ENCODE measurements around the gene SLC35E3. TPM values are rescaled to one million over a fixed set of nuclear protein-coding genes. Genes with fewer than 3 reads are reported as not detected.

SLC35E3 gene
- total and polyA plus RNA-seq, 2 of the 13 experiments (the other 11 are each of a cell fraction or from before 2014, with no cell fraction given), result 13.0 to 22.1 TPM

DNA sequence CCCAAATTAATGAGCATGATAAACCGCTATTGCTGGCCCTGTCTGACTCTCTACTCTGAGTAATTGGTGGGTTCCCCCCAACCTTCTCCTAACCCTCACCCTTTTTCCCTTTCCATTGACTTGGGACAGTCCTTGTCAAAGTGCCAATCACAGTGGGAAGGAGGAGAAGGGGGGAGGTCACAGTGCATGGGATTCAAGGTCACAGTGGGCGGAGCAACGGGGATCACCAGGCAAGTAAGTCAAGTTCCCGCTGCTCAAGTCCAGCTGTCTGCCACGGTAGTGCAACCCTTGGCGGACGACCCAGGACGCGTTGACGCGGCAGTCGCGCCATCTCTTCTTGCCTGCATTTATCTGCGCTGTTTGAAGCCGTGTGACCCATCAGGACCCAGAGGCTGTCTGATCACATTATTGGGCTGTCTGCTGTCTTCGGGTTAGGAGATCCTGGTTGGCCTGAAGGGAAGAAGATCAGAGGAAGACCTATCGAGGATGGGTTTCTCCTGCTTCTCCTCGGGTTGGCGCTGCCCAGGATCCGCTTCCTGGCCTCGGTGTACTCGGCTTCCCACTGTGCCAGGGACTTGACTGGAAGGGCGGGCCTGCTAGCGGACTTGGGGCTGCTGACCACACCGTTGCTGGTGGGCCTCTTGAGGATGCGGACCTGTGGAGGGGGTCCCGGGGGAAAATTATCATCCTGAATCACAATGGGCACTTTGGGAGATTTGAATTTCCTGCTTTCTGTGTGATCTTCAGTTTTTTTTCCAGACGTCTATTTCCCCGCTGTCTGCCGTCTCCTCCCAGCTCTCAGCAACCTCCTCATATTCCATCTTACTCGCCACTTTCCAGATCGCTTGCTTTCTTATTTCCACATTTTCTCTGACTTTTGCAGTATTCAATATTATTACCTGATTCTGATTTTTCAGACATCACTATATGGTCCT lies 58.9 kb downstream of the SLC35E3 start (continued):
- TF ChIP-seq, protein P1, sequence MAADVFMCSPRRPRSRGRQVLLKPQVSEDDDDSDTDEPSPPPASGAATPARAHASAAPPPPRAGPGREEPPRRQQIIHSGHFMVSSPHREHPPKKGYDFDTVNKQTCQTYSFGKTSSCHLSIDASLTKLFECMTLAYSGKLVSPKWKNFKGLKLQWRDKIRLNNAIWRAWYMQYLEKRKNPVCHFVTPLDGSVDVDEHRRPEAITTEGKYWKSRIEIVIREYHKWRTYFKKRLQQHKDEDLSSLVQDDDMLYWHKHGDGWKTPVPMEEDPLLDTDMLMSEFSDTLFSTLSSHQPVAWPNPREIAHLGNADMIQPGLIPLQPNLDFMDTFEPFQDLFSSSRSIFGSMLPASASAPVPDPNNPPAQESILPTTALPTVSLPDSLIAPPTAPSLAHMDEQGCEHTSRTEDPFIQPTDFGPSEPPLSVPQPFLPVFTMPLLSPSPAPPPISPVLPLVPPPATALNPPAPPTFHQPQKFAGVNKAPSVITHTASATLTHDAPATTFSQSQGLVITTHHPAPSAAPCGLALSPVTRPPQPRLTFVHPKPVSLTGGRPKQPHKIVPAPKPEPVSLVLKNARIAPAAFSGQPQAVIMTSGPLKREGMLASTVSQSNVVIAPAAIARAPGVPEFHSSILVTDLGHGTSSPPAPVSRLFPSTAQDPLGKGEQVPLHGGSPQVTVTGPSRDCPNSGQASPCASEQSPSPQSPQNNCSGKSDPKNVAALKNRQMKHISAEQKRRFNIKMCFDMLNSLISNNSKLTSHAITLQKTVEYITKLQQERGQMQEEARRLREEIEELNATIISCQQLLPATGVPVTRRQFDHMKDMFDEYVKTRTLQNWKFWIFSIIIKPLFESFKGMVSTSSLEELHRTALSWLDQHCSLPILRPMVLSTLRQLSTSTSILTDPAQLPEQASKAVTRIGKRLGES (CRISPR knock-in tag; IDR thresholded peaks at IDR 0.05; ENCODE audit: borderline replicate concordance), result no peak
- TF ChIP-seq JARID2 (CRISPR knock-in tag; IDR thresholded peaks at IDR 0.05; ENCODE audit: insufficient replicate concordance) (peak; percentile 36), ESRRA (CRISPR knock-in tag; IDR thresholded peaks at IDR 0.05; ENCODE audit: low read depth) (peak; percentile 89), PHB2 (IDR thresholded peaks at IDR 0.05; ENCODE audit: partially characterized antibody) (no peak), HNF4G (IDR thresholded peaks at IDR 0.05; ENCODE audit: borderline replicate concordance, low read depth, low read length) (no peak), HNF4G (CRISPR knock-in tag; IDR thresholded peaks at IDR 0.05; ENCODE audit: borderline replicate concordance, low read depth) (peak; percentile 68), ZBTB3 (CRISPR knock-in tag; IDR thresholded peaks at IDR 0.05; ENCODE audit: borderline replicate concordance, low read depth) (no peak), SIN3B (IDR thresholded peaks at IDR 0.05; ENCODE audit: low read length) (peak; percentile 25; the same call in 1 of the 2 replicates), ZBTB49 (CRISPR knock-in tag; IDR thresholded peaks at IDR 0.05; ENCODE audit: borderline replicate concordance) (no peak), IKZF5 (CRISPR knock-in tag; IDR thresholded peaks at IDR 0.05) (peak; percentile 79; the same call in 1 of the 2 replicates), ZSCAN21 (CRISPR knock-in tag; IDR thresholded peaks at IDR 0.05; ENCODE audit: borderline replicate concordance) (peak; percentile 90), ZNF777 (CRISPR knock-in tag; IDR thresholded peaks at IDR 0.05) (no peak), ZNF616 (CRISPR knock-in tag; IDR thresholded peaks at IDR 0.05; ENCODE audit: low read depth) (no peak), CREM (IDR thresholded peaks at IDR 0.05) (peak; percentile 71; the same call in 1 of the 2 replicates), CREM (CRISPR knock-in tag; IDR thresholded peaks at IDR 0.05) (no peak), ZNF354B (CRISPR knock-in tag; IDR thresholded peaks at IDR 0.05) (no peak), SPEN (CRISPR knock-in tag; IDR thresholded peaks at IDR 0.05; ENCODE audit: low read depth) (peak; percentile 85), KDM5A (IDR thresholded peaks at IDR 0.05; ENCODE audit: borderline replicate concordance, low read length) (no peak), ZNF232 (CRISPR knock-in tag; IDR thresholded peaks at IDR 0.05; ENCODE audit: borderline replicate concordance) (no peak), ZNF138 (CRISPR knock-in tag; IDR thresholded peaks at IDR 0.05; ENCODE audit: low read depth) (no peak), GABPB1 (CRISPR knock-in tag; IDR thresholded peaks at IDR 0.05) (peak; percentile 71)
- TF ChIP-seq, protein P2, sequence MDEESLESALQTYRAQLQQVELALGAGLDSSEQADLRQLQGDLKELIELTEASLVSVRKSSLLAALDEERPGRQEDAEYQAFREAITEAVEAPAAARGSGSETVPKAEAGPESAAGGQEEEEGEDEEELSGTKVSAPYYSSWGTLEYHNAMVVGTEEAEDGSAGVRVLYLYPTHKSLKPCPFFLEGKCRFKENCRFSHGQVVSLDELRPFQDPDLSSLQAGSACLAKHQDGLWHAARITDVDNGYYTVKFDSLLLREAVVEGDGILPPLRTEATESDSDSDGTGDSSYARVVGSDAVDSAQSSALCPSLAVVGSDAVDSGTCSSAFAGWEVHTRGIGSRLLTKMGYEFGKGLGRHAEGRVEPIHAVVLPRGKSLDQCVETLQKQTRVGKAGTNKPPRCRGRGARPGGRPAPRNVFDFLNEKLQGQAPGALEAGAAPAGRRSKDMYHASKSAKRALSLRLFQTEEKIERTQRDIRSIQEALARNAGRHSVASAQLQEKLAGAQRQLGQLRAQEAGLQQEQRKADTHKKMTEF (CRISPR knock-in tag; IDR thresholded peaks at IDR 0.05), result peak; percentile 83

Data from HepG2 (cell line).